ENCODE data around the gene USP19.

Gene USP19, protein sequence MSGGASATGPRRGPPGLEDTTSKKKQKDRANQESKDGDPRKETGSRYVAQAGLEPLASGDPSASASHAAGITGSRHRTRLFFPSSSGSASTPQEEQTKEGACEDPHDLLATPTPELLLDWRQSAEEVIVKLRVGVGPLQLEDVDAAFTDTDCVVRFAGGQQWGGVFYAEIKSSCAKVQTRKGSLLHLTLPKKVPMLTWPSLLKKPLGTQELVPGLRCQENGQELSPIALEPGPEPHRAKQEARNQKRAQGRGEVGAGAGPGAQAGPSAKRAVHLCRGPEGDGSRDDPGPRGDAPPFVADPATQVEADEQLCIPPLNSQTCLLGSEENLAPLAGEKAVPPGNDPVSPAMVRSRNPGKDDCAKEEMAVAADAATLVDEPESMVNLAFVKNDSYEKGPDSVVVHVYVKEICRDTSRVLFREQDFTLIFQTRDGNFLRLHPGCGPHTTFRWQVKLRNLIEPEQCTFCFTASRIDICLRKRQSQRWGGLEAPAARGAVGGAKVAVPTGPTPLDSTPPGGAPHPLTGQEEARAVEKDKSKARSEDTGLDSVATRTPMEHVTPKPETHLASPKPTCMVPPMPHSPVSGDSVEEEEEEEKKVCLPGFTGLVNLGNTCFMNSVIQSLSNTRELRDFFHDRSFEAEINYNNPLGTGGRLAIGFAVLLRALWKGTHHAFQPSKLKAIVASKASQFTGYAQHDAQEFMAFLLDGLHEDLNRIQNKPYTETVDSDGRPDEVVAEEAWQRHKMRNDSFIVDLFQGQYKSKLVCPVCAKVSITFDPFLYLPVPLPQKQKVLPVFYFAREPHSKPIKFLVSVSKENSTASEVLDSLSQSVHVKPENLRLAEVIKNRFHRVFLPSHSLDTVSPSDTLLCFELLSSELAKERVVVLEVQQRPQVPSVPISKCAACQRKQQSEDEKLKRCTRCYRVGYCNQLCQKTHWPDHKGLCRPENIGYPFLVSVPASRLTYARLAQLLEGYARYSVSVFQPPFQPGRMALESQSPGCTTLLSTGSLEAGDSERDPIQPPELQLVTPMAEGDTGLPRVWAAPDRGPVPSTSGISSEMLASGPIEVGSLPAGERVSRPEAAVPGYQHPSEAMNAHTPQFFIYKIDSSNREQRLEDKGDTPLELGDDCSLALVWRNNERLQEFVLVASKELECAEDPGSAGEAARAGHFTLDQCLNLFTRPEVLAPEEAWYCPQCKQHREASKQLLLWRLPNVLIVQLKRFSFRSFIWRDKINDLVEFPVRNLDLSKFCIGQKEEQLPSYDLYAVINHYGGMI (N-terminal part only)

DNA sequence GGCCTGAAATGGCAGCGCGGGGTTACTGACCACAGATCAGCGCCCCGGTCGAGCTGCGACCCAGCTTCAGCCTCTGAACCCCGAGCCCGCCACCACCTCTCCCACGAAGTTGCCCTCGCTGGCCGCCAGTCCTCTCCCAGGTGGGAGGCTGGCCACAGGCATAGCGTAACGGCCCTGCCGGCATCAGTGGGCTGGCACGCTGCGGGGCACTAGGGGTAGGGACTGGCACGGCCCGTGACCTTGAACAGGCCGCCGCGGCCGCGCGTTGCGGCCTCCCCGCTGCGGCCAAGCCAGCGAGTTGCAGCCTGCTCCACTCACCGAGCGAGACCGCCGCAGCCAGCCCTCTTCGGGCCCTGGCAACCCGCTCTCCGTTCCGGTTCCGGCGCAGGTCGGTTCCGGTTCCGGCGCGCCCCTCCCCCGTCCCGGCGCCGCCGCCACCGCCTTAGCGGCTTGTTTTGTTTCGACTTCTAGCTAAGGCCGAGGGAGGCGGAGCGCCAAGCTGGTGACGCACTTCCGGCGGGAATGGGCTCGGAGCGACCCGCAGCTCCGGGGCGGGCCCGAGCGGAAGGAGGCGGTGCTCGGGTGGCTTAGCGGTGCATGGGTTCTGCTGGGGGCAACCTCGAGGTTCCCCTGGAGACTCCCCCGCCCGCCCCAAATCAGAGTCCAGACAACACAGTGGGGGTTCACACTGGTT, at the start of gene USP19:
Gene USP19, minus strand, starts transcription at position 386 of the 694 bp plus-strand sequence. CDS start 1,678 bp downstream, outside the sequence.
- DNase-seq (ENCODE audit: low spot score): peak; percentile 88

DNA sequence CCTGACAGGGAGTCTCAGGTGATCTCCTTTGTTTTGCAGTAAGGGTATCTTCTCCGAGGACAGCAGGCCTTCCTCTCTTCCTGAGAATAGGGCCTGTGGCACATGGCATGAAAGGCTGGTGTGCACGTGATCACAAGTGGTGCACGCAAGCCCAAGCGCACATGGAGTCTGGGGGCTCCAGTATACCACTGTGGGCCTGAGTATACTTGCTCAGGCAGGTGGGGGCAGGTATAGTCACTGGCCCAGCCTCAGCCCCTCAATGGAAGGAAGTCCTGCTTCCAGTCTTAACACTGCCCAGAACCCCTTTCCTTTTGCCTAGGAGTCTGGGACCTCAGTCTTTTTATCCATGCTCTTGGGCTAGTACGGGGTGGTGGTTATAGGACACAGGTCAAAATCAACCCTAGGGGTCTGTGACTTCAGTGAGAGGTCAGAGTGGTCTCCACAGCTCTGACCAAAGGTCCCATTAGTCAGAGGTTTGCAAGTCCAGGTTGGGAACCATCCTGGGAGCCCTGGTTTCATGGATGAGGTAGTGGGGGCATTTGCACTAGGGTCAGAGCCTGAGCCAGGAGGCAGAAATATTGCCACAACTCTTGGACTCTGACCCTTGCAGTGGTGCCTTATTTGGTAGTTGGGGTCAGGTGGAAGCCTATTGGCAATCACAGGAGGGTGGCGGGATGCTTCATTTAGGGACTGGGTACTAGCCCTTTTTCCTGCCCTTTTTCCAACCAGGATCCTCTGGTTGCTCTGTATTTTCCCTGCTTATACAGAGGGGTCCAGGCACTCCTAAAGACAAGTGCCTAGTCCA, 46.3 kb upstream of the USP19 start:
- no peak for DNase-seq (ENCODE audit: low spot score)

DNA sequence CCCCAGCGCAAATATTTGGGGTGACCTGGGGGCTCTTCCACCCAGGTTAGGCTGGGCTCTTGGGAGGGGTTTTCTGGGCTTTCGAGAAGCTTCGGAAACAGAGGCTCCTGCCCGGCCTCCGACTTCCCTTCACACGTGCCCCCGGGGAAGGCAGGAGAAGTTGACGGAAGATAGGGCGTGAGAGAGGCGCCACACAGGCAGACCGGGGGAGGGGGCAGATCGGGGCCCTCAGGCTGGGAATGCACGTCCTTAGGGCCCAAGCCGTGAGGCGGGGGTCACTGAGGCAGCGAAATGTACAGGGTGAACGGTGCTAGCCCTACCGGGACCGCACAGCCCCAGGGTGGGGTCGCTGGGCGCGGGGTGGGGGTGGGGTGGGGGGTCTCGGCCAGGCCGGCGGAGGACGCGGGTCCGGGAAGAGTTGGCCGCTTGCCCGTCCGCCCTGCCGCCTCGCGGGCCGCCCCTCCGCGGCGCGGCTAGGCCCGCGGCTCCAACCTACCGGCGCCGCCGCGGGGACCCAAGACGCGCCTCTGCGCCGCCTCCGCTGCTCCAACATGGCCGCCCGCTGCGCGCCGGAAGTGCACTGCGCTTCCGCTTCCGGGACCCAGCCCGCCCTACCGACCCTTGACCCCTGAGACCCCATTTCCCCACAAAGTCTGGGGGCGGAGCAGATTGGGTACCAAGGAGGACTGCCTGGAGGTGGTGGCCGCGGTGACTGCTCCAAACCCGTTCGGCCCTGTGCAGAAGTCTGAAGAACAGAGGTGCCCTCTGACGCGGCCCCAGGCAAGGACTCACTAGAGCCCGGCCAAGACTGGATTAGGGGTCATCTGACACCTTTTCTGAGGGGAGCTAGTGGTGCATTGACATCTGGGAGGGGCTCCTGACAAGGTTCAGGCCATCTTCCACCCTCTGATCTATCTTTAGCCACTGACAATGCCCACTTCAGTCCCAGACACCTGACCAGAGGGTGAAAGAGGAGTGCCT, 45.4 kb upstream of the USP19 start, which contains the start of gene CCDC71:
Gene CCDC71, minus strand, starts transcription at position 561 of the 981 bp plus-strand sequence. CDS start 2,123 bp downstream, outside the sequence.
- DNase-seq (ENCODE audit: low spot score): peak; percentile 78

DNA sequence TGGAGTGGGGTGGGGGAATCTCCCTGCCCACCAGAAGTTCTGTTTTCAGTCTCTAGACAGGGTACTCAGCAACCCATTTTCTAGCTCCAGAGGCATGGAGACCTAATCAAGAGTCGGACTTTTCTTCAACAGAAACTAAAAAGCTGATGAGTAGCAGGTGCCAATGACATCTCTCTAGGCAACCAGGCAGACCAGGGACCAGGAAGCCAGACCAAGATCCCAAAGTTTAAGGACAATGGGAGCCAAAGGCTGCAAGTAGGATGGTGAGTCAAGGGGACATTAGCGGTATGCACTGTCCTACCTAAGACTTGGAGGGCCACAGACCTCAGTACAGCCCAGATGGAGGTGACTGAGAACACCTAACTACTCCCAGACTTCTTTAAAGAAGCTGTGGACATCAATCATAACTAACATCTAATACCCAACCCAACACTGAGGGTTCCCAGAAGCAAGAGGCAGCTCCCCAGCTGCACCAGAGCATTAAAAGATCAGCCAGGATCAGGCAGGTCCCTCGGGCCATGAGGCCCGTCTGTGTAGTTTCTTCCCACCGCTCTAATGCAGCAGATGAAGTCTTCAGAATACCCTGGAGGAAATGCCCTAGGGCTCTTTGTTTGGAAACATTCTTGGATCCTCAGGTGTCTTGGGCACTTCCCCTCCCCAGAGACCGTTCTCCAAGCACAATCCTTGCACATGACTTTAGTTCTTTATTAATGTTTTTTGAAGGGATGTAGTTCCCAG, 44.5 kb upstream of the USP19 start:
- no peak for DNase-seq (ENCODE audit: low spot score)

DNA sequence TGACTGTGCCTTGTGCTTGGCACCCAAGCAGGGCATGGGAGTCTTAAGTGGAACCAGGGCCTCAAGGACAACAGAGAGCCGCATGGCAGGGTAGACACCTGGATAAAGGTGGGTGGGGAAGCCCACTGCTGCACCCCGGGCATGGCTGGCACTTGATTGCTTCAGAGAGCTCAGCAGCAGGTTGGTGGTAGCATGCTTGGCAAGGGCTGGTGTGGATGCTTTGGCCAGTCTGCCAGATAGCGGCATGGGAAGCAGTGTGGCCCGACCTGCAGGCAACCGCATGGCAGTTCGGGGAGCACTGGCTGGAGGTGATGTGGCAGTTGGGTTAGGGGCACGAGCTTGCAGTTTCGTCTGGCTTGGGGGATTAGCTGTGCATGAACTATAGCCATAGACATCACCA, 43.0 kb upstream of the USP19 start:
- no peak for DNase-seq (ENCODE audit: low spot score)

DNA sequence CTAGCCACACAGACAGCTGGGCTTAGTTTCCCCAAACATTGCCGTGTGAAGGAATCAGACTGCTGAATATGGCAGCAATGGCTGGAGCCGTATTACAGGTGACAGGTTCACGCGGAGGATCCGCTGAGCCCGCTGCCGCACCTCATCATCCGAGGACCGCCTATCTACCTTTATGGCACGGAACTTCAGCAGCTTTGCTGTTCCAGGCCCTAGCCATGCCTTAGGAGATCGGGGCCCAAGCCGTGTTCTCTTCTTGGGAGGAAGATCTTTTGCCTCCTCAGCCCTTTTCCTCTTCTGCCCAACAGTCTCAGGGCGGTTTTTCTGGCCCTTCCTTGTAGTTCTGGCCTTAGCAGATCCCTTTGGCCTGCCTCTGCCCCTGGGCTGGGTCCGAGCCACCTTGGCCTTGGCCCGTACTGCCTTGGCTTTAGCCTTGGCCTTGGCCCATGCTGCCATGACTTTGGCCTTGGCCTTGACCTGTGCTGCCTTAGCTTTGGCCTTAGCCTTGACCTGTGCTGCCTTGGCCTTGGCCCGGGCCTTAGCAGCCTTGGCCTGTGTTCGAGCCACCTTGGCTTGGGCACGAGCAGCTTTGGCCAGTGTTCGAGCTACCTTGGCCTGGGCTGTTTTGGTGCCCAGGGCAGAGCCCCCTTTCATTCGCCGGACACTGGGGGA, 42.3 kb upstream of the USP19 start:
- no peak for DNase-seq (ENCODE audit: low spot score)

DNA sequence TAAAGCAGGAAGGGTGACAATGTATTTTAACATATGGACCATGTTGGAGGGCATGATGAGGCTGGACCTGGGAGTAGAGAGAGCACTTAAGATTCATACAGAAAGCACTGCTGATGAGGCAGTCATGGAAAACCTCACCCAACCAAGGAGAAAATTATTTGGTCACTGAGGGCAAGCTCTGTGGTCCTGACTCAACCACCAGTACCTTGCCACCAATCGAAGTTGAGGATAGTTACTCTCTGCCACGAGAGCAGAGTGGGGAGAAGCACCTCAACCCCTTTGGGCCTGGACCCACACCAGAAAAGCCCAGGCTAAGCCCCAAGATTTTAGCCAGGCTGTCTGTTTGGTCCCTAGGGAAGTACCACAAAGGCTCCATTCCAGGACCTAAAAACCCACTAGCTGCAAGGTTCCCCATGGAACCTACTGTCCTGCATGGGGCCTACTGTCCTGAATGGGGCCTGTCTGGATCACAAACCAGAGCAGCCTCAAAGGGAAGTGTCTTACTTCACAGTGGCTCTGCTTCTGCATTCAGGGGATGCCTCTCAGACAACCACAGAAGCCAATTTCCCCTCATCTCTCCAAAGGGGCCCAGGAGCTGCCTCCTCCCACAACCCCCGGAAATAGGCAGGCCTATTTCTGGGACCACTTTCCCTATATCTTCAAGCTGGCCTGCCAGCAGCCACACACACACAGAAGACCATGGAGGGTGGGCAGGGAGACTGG, 41.3 kb upstream of the USP19 start:
- no peak for DNase-seq (ENCODE audit: low spot score)

DNA sequence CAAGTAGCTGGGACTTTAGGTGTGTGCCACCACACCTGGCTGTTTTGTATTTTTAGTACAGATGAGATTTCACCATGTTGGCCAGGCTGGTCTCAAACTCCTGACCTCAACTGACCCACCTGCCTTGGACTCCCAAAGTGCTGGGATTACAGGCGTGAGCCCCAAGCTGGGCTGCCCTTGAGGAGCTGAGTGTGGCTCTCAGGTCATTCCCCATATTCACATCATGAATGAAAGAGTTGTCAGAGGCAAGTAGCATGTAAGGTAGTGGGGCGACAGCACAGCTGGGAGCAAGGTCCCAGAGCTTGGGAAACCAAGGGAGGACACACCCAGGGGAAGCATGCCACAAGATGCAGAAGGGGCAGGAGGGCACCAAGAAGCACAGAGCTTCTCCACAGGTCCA, 40.6 kb upstream of the USP19 start:
- no peak for DNase-seq (ENCODE audit: low spot score)

DNA sequence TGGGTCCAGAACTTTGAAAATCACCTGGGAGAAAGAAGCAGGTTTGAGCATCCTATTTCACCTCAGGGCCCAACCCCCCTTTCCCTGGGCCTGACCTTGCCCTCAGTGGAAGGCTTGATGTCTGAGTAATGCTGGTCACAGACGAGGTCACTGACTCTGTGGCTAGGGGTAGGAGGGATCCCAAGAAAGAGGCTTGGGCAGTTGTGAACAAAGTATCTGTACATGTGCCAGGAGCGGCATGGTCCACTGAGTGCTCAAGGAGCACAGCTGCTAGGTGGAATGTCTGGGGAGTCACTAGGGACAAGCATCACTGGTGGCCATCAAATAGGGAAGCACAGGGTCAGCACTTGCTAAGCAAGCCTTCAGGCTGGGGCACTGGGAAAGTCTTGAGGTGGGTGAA, 38.2 kb upstream of the USP19 start:
- DNase-seq (ENCODE audit: low spot score): no peak

DNA sequence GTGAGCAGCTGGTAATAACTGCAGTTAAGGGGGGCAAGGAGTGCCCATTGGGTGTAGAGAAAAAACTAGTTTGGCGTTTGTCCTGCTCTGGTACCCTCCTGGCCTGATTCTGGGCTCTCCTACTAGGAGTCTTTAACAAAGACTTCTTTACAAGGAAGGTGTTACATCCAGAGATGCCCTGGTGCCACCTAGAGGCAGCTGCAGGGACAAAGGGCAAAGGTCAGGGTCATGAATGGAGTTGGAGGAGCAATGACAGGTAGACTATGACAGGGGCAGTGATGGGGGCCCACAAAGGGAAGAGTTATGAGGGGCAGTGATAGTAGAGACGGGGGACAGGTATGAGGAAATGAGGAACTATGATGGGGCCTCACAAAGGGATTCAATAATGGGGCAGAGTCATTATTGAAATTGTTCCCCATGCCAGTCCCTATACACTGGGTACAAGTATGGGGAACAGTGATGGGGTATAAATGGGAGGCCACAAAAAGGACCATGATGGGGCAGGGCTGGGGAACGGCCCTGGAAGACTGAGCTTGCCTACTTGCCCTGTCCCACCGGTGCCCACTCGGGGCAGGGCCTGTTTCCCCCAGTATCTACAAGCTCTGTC, 37.6 kb upstream of the USP19 start:
- DNase-seq (ENCODE audit: low spot score): peak; percentile 63

DNA sequence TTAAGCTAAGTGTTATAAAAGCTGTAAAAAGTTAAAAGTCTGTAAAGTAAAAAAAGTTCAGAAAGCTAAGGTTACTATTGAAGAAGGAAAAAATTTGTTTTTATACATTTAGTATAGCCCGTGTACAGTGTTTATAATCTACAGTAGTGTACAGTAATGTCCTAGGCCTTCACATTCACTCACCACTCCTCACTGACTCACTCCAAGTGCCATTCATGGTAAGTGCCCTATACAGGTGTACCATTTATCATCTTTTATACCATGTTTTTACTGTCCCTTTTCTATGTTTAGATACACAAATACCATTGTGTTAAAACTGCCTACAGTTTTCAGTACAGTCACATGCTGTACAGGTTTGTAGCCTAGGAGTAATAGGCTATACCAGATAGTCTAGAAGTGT, 36.7 kb upstream of the USP19 start:
- DNase-seq (ENCODE audit: low spot score): no peak

DNA sequence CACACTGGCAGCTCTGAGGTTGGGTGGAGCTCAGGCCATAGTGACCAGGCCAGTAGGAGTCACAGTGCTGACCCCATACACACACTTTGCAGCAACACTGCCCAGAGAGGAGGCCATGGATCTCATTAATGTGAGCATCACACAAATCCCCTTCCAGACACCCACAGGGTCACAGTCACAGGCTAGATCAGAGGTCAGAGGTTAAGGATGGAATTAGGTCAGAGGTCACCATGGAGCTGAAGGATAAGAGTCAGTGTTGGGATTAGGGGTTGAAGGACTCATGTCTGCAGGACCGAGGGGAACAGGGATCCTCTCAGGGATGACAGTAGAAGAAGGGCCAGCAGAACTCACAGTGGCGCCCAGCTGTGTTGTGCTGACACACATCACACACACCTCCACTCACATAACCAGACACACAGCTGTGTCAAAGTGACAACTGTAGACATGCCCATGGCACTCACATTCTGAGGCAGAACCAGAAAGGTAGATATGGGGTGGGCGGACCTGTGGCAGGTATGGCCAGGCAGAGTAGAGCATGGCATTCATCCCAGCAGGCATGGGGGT, 32.8 kb upstream of the USP19 start:
- DNase-seq (ENCODE audit: low spot score): no peak

DNA sequence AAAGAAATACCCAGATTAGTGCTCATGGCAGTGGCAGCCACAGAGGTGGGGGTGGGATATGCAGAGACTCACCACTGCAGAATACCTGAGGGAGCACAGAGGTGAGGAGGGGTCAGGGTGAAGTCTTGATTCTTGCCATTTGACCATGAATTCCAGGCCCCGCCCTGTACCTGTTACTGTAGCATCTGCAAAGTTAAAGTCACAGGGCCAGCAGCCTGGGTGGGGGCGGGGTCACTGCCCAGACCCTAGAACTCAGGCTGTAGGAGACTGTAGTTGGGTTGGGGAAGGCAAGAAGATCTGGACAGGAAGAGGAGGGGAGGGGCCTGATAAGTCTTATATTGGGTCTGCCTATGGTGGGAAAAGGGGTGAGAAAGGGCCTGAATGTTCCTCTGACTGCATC, 31.0 kb upstream of the USP19 start:
- no peak for DNase-seq (ENCODE audit: low spot score)

DNA sequence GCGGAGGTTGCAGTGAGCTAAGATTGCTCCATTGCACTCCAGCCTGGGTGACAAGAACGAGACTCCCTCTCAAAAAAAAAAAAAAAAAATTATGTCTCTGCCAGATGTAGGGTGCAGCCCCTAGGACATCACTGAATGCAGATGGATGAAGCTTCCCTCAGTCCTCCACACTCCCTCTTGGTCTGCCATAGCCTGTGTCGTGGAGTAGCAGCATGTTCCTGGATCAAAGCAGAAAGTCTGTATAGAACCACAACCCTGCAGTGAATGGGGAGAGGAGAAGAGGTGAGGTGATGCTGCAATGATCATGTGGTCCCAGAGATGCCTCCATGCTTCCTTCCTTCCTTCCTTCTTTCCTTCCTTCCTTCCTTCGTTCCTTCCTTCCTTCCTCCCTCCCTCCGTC, 27.5 kb upstream of the USP19 start:
- DNase-seq (ENCODE audit: low spot score): no peak

DNA sequence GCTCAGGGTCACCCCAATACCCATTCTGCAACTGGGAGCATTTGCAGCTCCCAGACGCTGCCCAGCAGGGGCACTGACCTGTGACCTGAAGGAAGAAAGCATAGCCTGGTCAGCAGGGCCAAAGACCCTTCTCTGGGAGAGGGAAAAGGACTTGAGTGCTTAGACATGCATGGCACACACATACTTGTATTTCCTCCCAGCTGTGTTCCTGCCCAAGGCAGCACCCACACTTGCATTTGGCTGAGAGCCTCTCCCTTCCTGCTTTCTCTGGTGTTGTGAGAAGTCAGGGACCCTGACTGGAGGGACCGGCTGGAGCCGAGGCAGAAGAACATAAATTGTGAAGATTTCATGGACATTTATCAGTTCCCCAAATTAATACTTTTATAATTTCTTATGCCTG, 19.5 kb upstream of the USP19 start:
- DNase-seq (ENCODE audit: low spot score): no peak

DNA sequence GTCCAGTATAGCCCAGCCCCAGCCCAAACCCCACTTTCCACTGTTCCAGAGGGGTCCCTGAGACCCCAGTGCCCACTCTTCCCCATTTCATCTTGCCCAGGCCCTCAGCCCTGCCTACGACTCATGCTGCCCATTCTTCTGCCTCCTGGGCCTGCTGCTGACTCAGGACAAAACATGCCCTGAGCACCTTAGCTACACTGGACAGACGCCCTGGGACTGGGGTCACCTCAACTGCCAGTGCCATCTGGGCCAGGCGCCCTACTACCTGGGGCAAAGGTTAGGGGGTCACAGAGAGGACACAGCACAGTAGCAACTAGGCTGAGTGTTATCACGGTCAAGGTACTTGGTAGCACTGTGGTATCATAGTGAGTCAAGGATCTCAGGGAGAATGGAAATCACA, 14.9 kb upstream of the USP19 start:
- no peak for DNase-seq (ENCODE audit: low spot score)

Data from RKO (cell line).